ENCODE results near the gene SYNE2.
"Not testable (repeated sequence)": the region's sequence is repeated elsewhere in the genome, so short reads cannot be mapped to it uniquely, and the experiment has no call there.

Gene SYNE2

GRCh38 chr14:63852817-63853731, at the start of gene SYNE2:
Gene SYNE2, plus strand, starts transcription at chr14:63853004. Its CDS starts 56,145 bp downstream, at chr14:63909149.
- Mint-ChIP-seq H3K9me3 (no peaks in the 10 kb centered on the region), H3K4me1 (peaks cover 45% of the 10 kb centered on the region), H3K36me3 (peaks cover 7% of the 10 kb centered on the region), H3K27ac (peak within 1 kb of the TSS; percentile 93), H3K4me3 (peak within 1 kb of the TSS; percentile 95), H3K27me3 (no peaks in the 10 kb centered on the region)

- not testable (repeated sequence) for H3K36me3 Mint-ChIP-seq
Observed at GRCh38 chr14:63803221-63803791, 49.5 kb upstream of the SYNE2 start.

GRCh38 chr14:63806064-63806463, 46.7 kb upstream of the SYNE2 start:
- H3K4me1 Mint-ChIP-seq, H3K9me3 Mint-ChIP-seq, H3K36me3 Mint-ChIP-seq, H3K4me3 Mint-ChIP-seq, H3K27ac Mint-ChIP-seq, H3K27me3 Mint-ChIP-seq: not testable (repeated sequence)

More at GRCh38 chr14:63803221-63803791, 49.5 kb upstream of the SYNE2 start:
- not testable (repeated sequence) for H3K27ac Mint-ChIP-seq, H3K4me3 Mint-ChIP-seq, H3K27me3 Mint-ChIP-seq, H3K4me1 Mint-ChIP-seq, H3K9me3 Mint-ChIP-seq

GRCh38 chr14:63811692-63812091, 41.1 kb upstream of the SYNE2 start:
- H3K4me3 Mint-ChIP-seq, H3K27ac Mint-ChIP-seq, H3K36me3 Mint-ChIP-seq, H3K27me3 Mint-ChIP-seq, H3K4me1 Mint-ChIP-seq, H3K9me3 Mint-ChIP-seq: not testable (repeated sequence)

GRCh38 chr14:63833728-63834127, 19.1 kb upstream of the SYNE2 start:
- H3K4me1 Mint-ChIP-seq, result no peaks in the 10 kb centered on the region
- H3K27ac Mint-ChIP-seq, result no peak overlapping the region
- no peaks in the 10 kb centered on the region for H3K9me3 Mint-ChIP-seq
- H3K36me3 Mint-ChIP-seq, result no peaks in the 10 kb centered on the region
- H3K4me3 Mint-ChIP-seq, result no peak overlapping the region
- H3K27me3 Mint-ChIP-seq, result no peaks in the 10 kb centered on the region

GRCh38 chr14:63840981-63841380, 11.8 kb upstream of the SYNE2 start:
- Mint-ChIP-seq H3K27ac (no peak overlapping the region), H3K4me1 (peaks cover 5% of the 10 kb centered on the region), H3K27me3 (no peaks in the 10 kb centered on the region), H3K36me3 (no peaks in the 10 kb centered on the region), H3K4me3 (no peak overlapping the region), H3K9me3 (no peaks in the 10 kb centered on the region)

GRCh38 chr14:63843796-63844195, 9.0 kb upstream of the SYNE2 start:
- H3K4me1 Mint-ChIP-seq, result peaks cover 7% of the 10 kb centered on the region

GRCh38 chr14:63848890-63849289, 3.9 kb upstream of the SYNE2 start:
- H3K27ac Mint-ChIP-seq, result no peak overlapping the region
- H3K4me3 Mint-ChIP-seq, result no peak overlapping the region
- H3K4me1 Mint-ChIP-seq, result peaks cover 12% of the 10 kb centered on the region
- no peaks in the 10 kb centered on the region for H3K36me3 Mint-ChIP-seq
- H3K9me3 Mint-ChIP-seq, result no peaks in the 10 kb centered on the region
- H3K27me3 Mint-ChIP-seq, result no peaks in the 10 kb centered on the region

More at GRCh38 chr14:63843796-63844195, 9.0 kb upstream of the SYNE2 start:
- Mint-ChIP-seq H3K4me3 (no peak overlapping the region), H3K36me3 (no peaks in the 10 kb centered on the region), H3K27me3 (no peaks in the 10 kb centered on the region), H3K9me3 (no peaks in the 10 kb centered on the region), H3K27ac (no peak overlapping the region)

GRCh38 chr14:63852271-63852816, 460 bp upstream of the SYNE2 start:
- Mint-ChIP-seq H3K27me3 (no peaks in the 10 kb centered on the region), H3K4me1 (peaks cover 38% of the 10 kb centered on the region), H3K27ac (peak overlapping the region; percentile 52), H3K9me3 (no peaks in the 10 kb centered on the region), H3K36me3 (peaks cover 3% of the 10 kb centered on the region), H3K4me3 (peak overlapping the region; percentile 95)

GRCh38 chr14:63853831-63854293, 1.1 kb downstream of the SYNE2 start:
- Mint-ChIP-seq H3K4me3 (peak overlapping the region; percentile 95), H3K4me1 (peaks cover 49% of the 10 kb centered on the region), H3K9me3 (no peaks in the 10 kb centered on the region), H3K36me3 (peaks cover 7% of the 10 kb centered on the region), H3K27ac (peak overlapping the region; percentile 93), H3K27me3 (no peaks in the 10 kb centered on the region)

GRCh38 chr14:63854330-63854729, 1.5 kb downstream of the SYNE2 start:
- Mint-ChIP-seq H3K4me1 (peaks cover 53% of the 10 kb centered on the region), H3K4me3 (peak overlapping the region; percentile 95), H3K27me3 (no peaks in the 10 kb centered on the region), H3K27ac (peak overlapping the region; percentile 93), H3K9me3 (no peaks in the 10 kb centered on the region), H3K36me3 (peaks cover 7% of the 10 kb centered on the region)

- Mint-ChIP-seq H3K27me3 (no peaks in the 10 kb centered on the region), H3K36me3 (peaks cover 7% of the 10 kb centered on the region), H3K9me3 (no peaks in the 10 kb centered on the region), H3K4me3 (peak overlapping the region; percentile 70), H3K4me1 (peaks cover 63% of the 10 kb centered on the region), H3K27ac (peak overlapping the region; percentile 75)
Observed at GRCh38 chr14:63855281-63855680, 2.5 kb downstream of the SYNE2 start.

- Mint-ChIP-seq H3K4me1 (peaks cover 78% of the 10 kb centered on the region), H3K36me3 (peaks cover 7% of the 10 kb centered on the region), H3K4me3 (peak overlapping the region; percentile 77), H3K9me3 (no peaks in the 10 kb centered on the region), H3K27ac (peak overlapping the region; percentile 98), H3K27me3 (no peaks in the 10 kb centered on the region)
Observed at GRCh38 chr14:63857466-63858030, 4.7 kb downstream of the SYNE2 start.

GRCh38 chr14:63860146-63860545, 7.3 kb downstream of the SYNE2 start:
- peaks cover 86% of the 10 kb centered on the region for H3K4me1 Mint-ChIP-seq

GRCh38 chr14:63862163-63862562, 9.4 kb downstream of the SYNE2 start:
- Mint-ChIP-seq H3K4me3 (no peak overlapping the region), H3K9me3 (no peaks in the 10 kb centered on the region), H3K36me3 (peaks cover 4% of the 10 kb centered on the region), H3K27ac (peak overlapping the region; percentile 73), H3K4me1 (peaks cover 86% of the 10 kb centered on the region), H3K27me3 (no peaks in the 10 kb centered on the region)

More at GRCh38 chr14:63860146-63860545, 7.3 kb downstream of the SYNE2 start:
- Mint-ChIP-seq H3K36me3 (peaks cover 7% of the 10 kb centered on the region), H3K9me3 (no peaks in the 10 kb centered on the region), H3K27me3 (no peaks in the 10 kb centered on the region), H3K27ac (peak overlapping the region; percentile 80), H3K4me3 (peak overlapping the region; percentile 1)
